Measurements from ENCODE around the gene PDE3A.

- no peak for TF ChIP-seq CTCF (IDR thresholded peaks at IDR 0.05)
- no peak for TF ChIP-seq POLR2A (IDR thresholded peaks at IDR 0.05)
- no peak for TF ChIP-seq EP300 (IDR thresholded peaks at IDR 0.05)
- no peak for TF ChIP-seq POLR2AphosphoS5 (IDR thresholded peaks at IDR 0.05)
Measured at GRCh38 chr12:20392339-20392738, 24.0 kb downstream of the PDE3A start.
